AG10803 (cell line): ENCODE measurements around the gene NSMCE1.
"Not testable (repeated sequence)": the region's sequence is repeated elsewhere in the genome, so short reads cannot be mapped to it uniquely, and the experiment has no call there.

ENCODE experiments used
- DNase-seq: peaks from one replicate; pipeline ENCODE4 v3.0.0; 2010; ENCODE audit warnings: low read depth
- H3K4me3 ChIP-seq: 2 replicates; pipeline ENCODE4 v1.5.1; 2011; ENCODE audit warnings: mild to moderate bottlenecking, low read length, control low read depth
- CTCF ChIP-seq: conservative IDR thresholded peaks from 2 replicates; pipeline ENCODE4 v1.5.1; 2011; ENCODE audit warnings: mild to moderate bottlenecking, low read length, control low read depth, inconsistent platforms

The NSMCE1 gene

DNA sequence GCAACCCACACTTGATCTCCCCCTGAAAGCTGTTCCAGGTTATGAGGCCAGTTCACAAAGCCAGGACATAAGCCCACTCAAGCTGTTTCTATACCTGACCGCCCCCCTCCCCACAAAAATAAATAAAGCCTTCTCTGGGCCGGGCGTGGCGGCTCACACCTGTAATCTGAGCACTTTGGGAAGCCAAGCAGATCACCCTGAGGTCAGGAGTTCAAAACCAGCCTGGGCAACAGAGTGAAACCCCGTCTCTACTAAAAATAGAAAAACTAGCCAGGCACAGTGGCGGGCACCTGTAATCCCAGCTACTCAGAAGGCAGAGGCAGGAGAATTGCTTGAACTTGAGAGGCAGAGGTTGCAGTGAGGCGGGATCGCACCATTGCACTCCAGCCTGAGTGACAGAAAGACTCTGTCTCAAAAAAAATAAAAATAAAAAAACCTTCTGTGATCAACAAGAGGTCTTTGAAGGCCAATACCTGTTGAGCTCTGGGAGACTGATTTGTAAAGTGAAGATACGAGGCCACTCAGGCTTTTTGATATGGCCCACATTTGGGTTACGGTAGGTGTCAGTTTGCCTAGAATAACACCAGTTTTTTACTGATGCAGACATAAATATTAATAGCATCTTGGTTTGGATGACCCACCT, 63.0 kb downstream of the NSMCE1 start:
- no peak for TF ChIP-seq CTCF
- DNase-seq, result no peak

DNA sequence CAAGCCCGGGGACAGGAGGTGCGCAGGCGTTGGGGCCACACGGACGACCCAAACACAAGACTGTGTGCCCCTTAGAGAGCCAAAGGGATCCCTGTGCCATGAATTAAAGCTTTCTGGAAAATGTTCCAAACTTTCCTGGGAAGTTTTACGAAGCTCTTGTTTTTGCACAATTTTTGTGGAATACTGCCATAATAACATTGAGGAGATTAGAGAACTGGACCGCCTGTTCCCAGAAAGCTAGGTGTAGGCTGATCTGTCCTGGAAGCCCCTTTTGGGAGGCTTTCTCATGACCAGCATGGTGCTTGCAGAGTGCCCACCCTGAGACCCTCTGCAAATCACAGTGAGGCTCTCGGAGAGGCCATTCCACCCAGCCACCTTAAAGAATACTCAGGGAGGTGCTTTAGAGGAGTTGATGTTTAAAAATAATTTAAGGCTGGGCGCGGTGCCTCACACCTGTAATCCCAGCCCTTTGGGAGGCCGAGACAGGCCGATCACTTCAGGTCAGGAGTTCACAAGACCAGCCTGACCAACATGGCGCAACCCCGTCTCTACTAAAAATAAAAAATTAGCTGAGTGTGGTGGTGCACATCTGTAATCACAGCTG, 64.2 kb downstream of the NSMCE1 start:
- DNase-seq, result no peak
- peak overlapping the region; percentile 88 for H3K4me3 ChIP-seq
- TF ChIP-seq CTCF, result no peak

More for the DNA sequence above, 63.0 kb downstream of the NSMCE1 start:
- H3K4me3 ChIP-seq, result no peak overlapping the region

GRCh38 chr16:27203507-27204311, 64.9 kb downstream of the NSMCE1 start, which contains the start of gene KDM8:
Gene KDM8 (plus strand): TSS chr16:27203526. CDS start chr16:27210124, 6,598 bp downstream.
- no peak for TF ChIP-seq CTCF
- DNase-seq, result peak; percentile 99
- H3K4me3 ChIP-seq, result peak within 1 kb of the TSS; percentile 99

DNA sequence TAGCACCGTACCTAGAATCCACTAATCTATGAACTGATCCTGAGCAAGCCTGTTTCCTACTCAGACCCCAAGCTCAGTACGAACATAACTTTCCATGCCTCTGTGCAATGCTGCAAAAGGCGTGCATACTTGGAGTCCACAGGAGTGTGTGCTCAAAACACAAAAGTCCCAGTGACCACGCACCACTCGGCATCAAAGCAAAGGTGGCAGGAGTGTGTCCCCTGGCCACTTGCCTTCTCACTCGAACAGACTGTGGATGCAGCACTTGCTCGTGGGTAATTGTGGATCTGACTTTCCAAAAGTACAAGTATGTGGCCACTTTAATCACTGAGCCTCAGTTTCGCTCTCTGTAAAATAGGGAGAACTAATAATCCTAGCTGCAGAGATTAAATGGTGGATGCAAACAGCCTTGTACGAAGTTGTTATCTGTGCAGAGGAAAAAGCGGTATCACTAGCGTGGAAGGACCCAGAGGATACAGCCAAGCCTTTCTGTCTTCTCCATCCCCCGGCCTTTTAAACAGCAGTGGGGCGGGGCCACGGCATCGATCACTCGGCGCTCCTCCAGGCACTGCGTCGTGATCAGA, 65.6 kb downstream of the NSMCE1 start:
- peak overlapping the region; percentile 99 for H3K4me3 ChIP-seq
- peak; percentile 96 for DNase-seq
- TF ChIP-seq CTCF, result no peak

DNA sequence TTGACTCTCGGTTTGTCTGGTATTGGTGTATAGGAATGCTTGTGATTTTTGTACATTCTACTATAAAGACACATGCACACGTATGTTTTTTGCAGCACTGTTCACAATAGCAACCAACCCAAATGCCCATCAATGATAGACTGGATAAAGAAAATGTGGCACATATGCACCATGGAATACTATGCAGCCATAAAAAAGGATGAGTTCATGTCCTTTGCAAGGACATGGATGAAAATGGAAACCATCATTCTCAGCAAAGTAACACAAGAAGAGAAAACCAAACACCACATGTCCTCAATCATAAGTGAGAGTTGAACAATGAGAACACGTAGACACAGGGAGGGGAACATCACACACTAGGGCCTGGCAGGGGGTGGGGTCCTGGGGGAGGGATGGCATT, 67.7 kb downstream of the NSMCE1 start:
- not testable (repeated sequence) for H3K4me3 ChIP-seq

GRCh38 chr16:27199736-27200135, 68.8 kb downstream of the NSMCE1 start:
- H3K4me3 ChIP-seq, result no peak overlapping the region
- no peak for TF ChIP-seq CTCF
- peak; percentile 78 for DNase-seq

More for the DNA sequence above, 67.7 kb downstream of the NSMCE1 start:
- DNase-seq, result not testable (repeated sequence)

DNA sequence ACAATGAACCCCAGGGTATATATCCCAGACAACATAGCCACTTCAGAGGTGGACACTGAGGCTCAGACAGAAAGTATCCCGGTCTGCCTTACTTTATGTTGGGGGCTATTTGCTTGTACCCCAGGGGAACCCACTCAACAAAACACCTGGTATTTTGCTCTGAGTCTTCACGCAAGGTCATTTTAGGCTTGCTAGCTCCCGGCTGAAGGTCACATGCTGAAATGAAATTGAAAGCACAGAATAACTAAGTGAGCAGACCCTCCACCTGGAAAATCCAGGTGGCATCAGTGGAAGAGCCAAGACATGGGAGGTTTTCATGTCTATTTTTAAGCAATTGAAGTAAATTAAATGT, 69.4 kb downstream of the NSMCE1 start:
- H3K4me3 ChIP-seq, result no peak overlapping the region
- no peak for DNase-seq

More for the DNA sequence above, 69.4 kb downstream of the NSMCE1 start:
- no peak for TF ChIP-seq CTCF
